SK-N-MC (cell line): ENCODE measurements around the gene DIO1.
A peak's percentile ranks its signal among the peaks of the same experiment; 100 is the strongest.

ENCODE experiments used
- DNase-seq: peaks from one replicate; pipeline ENCODE4 v3.0.0-alpha.2; 2011; ENCODE audit warnings: low read depth, low spot score
- H3K27ac ChIP-seq: fragments of 200-600 bp; sonication (generic); 2 replicates; pipeline ENCODE4 v1.5.1; 2016; ENCODE audit warnings: mixed run types
- H3K36me3 ChIP-seq: fragments of 200-600 bp; sonication (generic); 2 replicates; pipeline ENCODE4 v1.6.1; 2017; ENCODE audit warnings: antibody characterized with exemption, low read length, mixed read lengths; ENCODE audit not compliant: insufficient read depth
- H3K4me3 ChIP-seq: fragments of 200-600 bp; sonication (generic); 2 replicates; pipeline ENCODE4 v1.5.1; 2016
- H3K9ac ChIP-seq: fragments of 200-600 bp; sonication (generic); 2 replicates; pipeline ENCODE4 v1.8.0; 2017; ENCODE audit warnings: mixed run types, mixed read lengths; ENCODE audit not compliant: insufficient read length
- H3K9me3 ChIP-seq: fragments of 200-600 bp; sonication (generic); 2 replicates; pipeline ENCODE4 v1.6.1; 2017; ENCODE audit warnings: low read depth, mild to moderate bottlenecking, antibody characterized with exemption, low read length, moderate library complexity, mixed read lengths
- EZH2 ChIP-seq: fragments of 200-600 bp; sonication (generic); IDR thresholded peaks from one replicate; pipeline ENCODE4 v1.6.1; 2017; ENCODE audit warnings: antibody characterized with exemption
- FOXP2 ChIP-seq: optimal IDR thresholded peaks from 2 replicates; pipeline ENCODE3; 2011; ENCODE audit warnings: mild to moderate bottlenecking, moderate library complexity; ENCODE audit not compliant: insufficient read depth; ENCODE audit errors: extremely low read length, control extremely low read depth
- POLR2AphosphoS5 ChIP-seq: IDR thresholded peaks from 2 replicates; pipeline ENCODE4 v1.6.1; 2012; ENCODE audit warnings: mild to moderate bottlenecking, low read depth, low read length, borderline replicate concordance

DIO1 gene

DNA sequence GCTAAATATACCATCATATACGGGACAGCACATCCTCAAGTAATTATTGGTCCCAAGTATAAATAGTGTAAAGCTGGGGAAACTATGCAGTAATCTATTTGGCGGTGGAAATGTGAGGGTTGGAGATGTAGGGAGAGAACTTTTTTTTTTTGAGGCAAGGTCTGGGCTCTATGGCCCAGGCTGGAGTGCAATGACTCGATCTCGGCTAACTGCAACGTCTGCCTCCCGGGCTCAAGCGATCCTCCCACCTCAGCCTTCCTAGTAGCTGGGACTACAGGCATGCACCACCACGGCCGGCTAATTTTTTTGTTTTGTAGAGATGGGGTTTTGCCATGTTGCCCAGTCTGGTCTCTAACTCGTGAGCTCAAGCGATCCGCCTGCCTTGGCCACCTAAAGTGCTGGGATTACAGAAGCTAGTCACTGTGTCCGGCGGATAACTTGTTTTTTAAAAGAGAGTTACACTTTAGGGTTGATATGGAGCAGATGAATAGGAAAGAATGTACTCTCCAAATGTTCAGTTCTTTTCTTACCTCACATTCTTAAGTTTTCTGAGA is 49.6 kb downstream of the DIO1 start:
- Histone ChIP-seq H3K9ac (no peak overlapping the region), H3K9me3 (no peaks in the 10 kb centered on the region), H3K36me3 (peaks cover 28% of the 10 kb centered on the region), H3K27ac (no peak overlapping the region), H3K4me3 (peak overlapping the region; percentile 8; the same call in 1 of the 2 replicates)
- no peak for DNase-seq
- TF ChIP-seq POLR2AphosphoS5 (no peak), FOXP2 (no peak), EZH2 (no peak)

DNA sequence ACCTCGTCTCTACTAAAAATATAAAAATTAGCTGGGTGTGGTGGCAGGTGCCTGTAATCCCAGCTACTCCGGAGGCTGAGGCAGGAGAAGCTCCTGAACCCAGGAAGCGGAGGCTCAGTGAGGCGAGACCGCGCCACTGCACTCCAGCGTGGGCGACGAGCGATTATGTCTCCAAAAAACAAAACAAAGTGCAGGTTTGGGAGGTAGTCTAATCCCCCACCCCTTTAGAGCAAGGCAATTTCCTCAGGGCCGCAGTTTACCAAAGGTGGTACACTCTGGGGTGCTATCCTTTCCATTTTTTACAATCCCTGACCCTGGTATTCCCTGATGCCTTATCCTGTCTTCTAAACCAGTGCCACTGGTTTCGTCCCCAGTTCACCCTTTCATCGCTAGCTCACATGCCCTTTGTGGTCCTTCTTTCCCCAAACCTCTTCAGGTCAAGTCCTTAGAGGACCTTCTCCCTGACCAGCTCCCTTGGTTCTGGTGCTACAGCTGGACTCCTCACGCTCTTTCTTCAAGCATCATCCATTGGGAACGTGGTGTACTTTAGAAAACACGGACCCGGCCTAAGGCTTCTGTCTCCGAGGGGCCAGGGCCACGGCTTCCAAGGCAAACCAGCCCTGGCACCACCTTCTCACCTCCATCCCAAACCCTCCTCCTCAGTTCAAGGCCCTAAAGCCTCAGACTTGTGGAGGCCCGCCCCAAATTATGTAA is 50.6 kb downstream of the DIO1 start:
- Histone ChIP-seq H3K27ac (peak overlapping the region; percentile 75), H3K4me3 (peak overlapping the region; percentile 98), H3K9me3 (no peaks in the 10 kb centered on the region), H3K9ac (peak overlapping the region; percentile 82), H3K36me3 (peaks cover 20% of the 10 kb centered on the region)
- TF ChIP-seq EZH2 (no peak), FOXP2 (no peak), POLR2AphosphoS5 (no peak)
- DNase-seq, result no peak

DNA sequence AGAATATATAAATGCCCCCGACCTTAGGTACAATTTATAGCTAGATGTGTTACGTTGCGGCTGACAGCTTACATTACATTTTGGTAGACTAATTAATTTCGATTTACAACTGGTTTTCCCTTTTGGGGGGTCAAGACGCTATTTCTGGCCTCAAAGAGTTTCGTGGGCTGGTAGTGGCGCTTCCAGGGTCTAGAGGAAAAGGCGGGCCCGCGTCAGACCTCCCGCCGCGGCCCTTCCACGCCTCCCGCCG is 51.1 kb downstream of the DIO1 start:
- H3K27ac ChIP-seq, result peak overlapping the region; percentile 75
- TF ChIP-seq EZH2, result no peak
- H3K36me3 ChIP-seq, result peaks cover 17% of the 10 kb centered on the region
- peak overlapping the region; percentile 82 for H3K9ac ChIP-seq
- H3K9me3 ChIP-seq, result no peaks in the 10 kb centered on the region
- H3K4me3 ChIP-seq, result peak overlapping the region; percentile 98
- no peak for DNase-seq

DNA sequence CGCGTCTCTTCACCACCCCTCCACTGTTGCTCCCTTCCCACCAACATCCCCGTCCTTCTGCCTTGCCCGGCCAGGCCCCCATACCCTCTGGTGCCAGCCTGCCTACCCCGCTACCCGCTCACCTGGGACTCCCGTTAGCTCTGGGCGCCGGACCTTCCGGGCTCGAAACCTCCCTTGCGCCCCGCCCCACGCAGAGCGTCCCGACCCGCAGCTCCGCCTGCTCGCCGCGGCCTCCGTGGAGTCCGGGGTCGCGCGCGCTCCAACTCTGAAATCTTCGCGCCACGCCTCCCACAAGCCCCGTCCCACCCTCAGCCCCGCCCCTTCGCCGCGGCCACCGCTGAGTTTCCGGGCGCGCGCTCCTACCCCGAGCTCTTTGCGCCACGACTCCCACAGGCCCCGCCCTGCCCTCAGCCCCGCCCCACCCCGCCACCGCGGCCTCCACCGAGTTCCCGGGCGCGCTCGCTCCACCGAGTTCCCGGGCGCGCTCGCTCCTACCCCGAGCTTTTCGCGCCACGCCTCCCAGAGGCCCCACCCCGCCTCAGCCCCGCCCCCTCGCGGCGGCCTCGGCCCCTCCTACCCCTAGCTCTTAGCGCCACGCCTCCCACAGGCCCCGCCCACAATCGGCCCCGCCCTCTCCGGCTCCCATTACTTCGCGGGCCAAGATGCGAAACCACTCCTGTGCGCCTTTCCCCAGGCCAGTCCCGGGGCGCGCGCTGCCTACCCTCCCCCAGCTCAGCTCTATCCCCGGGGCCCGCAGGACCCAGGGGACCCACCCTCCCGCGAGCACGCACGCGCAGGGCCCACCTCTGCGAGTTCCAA is 51.7 kb downstream of the DIO1 start, which contains the start of gene IFT25:
Gene IFT25, minus strand, starts transcription at position 267 of the 819 bp plus-strand sequence. CDS start 5,617 bp downstream, outside the sequence.
- H3K27ac ChIP-seq, result peak within 1 kb of the TSS; percentile 75
- TF ChIP-seq FOXP2 (no peak), EZH2 (no peak), POLR2AphosphoS5 (peak; percentile 77)
- peak; percentile 61 for DNase-seq
- H3K9ac ChIP-seq, result peak within 1 kb of the TSS; percentile 82
- peaks cover 20% of the 10 kb centered on the region for H3K36me3 ChIP-seq
- H3K9me3 ChIP-seq, result no peaks in the 10 kb centered on the region
- peak within 1 kb of the TSS; percentile 98 for H3K4me3 ChIP-seq

DNA sequence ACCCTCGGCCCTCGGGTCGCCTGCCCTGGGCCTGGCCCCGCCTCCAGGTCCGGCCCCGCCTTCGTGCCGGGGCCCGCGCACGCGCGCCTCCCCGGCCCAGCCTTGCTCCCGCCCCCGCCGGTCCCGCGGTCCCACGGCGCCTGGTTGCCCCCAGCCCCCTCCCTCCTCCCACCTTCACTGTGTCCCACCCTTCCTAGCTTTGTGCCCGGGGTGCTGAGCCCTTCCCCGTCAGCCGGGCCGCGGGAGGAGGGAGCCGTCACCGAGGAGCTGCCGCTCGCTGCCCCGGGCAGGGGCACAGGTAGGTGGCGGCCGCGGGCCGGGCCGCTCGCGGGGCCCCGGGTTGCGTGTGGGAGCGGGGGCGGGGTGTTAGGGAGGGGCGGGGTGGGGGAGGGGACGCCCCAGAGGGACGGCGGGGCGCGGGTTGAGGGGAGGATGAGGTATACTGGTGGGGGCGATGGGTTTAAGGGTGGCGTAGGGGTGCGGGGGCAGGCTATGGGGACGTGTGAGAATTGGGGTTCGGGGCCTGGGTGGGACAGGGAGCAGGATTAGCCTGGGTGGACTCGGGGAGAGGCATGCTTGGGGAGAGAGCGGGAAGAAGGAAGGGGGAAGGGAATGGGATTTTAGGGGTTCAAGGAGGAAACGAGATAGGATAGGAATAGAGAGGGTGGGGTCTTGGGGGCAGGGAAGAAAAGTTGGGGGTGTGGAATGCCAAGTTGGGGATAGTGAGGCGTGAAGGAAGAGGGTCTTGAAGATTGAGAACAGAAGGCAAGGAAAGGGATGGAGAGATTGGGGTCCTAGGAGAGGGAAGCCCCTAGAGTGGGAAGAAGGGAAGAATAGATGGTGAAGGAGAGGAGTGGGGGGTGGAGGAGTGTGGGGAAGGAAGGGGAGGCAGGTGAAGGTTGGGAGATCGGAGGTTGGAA is 52.5 kb downstream of the DIO1 start, which contains the start of gene LRRC42:
Gene LRRC42, plus strand, starts transcription at position 99 of the 920 bp plus-strand sequence. CDS start 5,650 bp downstream, outside the sequence.
- DNase-seq, result no peak
- Histone ChIP-seq H3K9me3 (no peaks in the 10 kb centered on the region), H3K27ac (peak within 1 kb of the TSS; percentile 75), H3K9ac (peak within 1 kb of the TSS; percentile 82), H3K36me3 (peaks cover 22% of the 10 kb centered on the region), H3K4me3 (peak within 1 kb of the TSS; percentile 98)
- TF ChIP-seq POLR2AphosphoS5 (no peak; the same call in 1 of the 2 replicates), EZH2 (no peak), FOXP2 (no peak)

DNA sequence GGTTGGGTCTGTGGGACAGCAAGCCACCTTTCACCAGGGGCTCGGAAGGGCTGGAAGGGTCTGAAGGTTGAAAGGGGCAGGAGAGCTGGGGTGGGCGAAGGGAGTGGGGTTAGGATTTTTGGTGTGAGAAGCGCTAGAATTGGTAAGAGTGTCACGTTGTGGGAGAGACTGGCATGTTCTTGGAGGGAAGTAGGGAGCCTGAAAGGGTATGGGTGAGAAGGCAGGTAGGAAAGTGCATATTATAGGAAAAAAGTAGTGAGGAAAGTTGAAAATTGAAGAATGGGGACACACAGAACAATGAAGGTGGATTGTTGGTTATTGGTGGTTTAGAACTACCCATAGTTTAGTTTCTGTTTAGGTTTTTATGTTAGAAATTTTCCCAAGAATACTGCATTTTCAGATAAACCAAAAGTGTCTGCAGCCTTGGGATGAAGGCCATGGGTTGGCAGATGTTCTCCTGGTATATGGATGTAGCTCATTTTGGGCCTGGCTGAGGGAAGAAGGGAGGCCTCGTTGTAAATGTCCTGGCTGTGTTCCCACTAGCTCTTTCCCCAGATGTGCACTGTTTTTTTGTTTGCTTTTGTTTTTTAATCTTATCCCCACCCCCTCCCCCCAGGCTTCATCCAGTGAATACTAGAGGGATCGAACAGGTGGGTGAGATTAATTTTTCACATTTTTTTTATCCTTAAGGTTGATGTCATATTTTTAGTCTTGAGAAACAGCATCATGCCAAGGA is 53.4 kb downstream of the DIO1 start:
- 0 out of 2 replicates have a peak overlapping the region, but pooled peaks have one; percentile 38 for H3K27ac ChIP-seq
- TF ChIP-seq EZH2, result no peak
- no peak for TF ChIP-seq POLR2AphosphoS5
- no peak for TF ChIP-seq FOXP2
- H3K4me3 ChIP-seq, result peak overlapping the region; percentile 98

DNA sequence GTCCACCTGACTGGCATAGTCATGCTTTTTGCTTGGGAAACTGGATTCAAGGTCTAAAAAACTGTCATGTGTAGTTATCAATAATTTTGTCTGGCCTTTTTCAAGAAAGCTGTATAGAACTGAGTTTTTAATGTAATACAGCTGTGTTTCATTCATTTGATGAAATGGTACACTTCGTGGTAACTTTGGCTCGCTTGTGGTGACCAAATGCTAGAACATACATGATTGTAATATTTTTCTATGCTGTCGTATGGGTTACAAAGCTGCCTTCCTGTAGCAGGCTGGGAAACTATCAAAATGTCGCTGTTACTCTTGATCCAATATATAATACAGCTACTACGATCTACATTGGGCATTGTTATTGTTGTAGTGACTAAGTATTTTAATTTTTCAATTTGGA is 54.3 kb downstream of the DIO1 start:
- H3K9me3 ChIP-seq, result no peaks in the 10 kb centered on the region
- peak overlapping the region; percentile 70 for H3K9ac ChIP-seq
- 0 out of 2 replicates have a peak overlapping the region, but pooled peaks have one; percentile 20 for H3K4me3 ChIP-seq
- 0 out of 2 replicates have a peak overlapping the region, but pooled peaks have one; percentile 38 for H3K27ac ChIP-seq
- no peak for DNase-seq
- no peak for TF ChIP-seq FOXP2
- no peak for TF ChIP-seq EZH2
- TF ChIP-seq POLR2AphosphoS5, result no peak
- peaks cover 35% of the 10 kb centered on the region for H3K36me3 ChIP-seq

More for the DNA sequence above, 53.4 kb downstream of the DIO1 start:
- peak overlapping the region; percentile 70 for H3K9ac ChIP-seq
- H3K36me3 ChIP-seq, result peaks cover 25% of the 10 kb centered on the region
- no peaks in the 10 kb centered on the region for H3K9me3 ChIP-seq
- no peak for DNase-seq
